Measurements from ENCODE around the gene RNASE1.
"Not testable (repeated sequence)": the region's sequence is repeated elsewhere in the genome, so short reads cannot be mapped to it uniquely, and the experiment has no call there.

RNASE1 gene

GRCh38 chr14:20802341-20803084, at the start of gene RNASE1:
Gene RNASE1 (minus strand): TSS chr14:20802844. CDS start chr14:20802068, 776 bp downstream.
- DNase-seq (ENCODE audit: low read depth in 2 of 2, low spot score in 1 of 2), result no peak

- DNase-seq (ENCODE audit: low read depth in 2 of 2, low spot score in 1 of 2), result no peak
Measured at GRCh38 chr14:20848955-20849570, 46.4 kb upstream of the RNASE1 start.

- no peak for DNase-seq (ENCODE audit: low read depth in 2 of 2, low spot score in 1 of 2)
Measured at GRCh38 chr14:20848316-20848954, 45.8 kb upstream of the RNASE1 start.

GRCh38 chr14:20846560-20846959, 43.9 kb upstream of the RNASE1 start:
- no peak for DNase-seq (ENCODE audit: low read depth in 2 of 2, low spot score in 1 of 2)

GRCh38 chr14:20841096-20841495, 38.5 kb upstream of the RNASE1 start:
- DNase-seq (ENCODE audit: low read depth in 2 of 2, low spot score in 1 of 2), result no peak

GRCh38 chr14:20837831-20838230, 35.2 kb upstream of the RNASE1 start:
- DNase-seq (ENCODE audit: low read depth in 2 of 2, low spot score in 1 of 2), result no peak

- DNase-seq (ENCODE audit: low read depth in 2 of 2, low spot score in 1 of 2), result no peak
Measured at GRCh38 chr14:20836668-20837338, 34.2 kb upstream of the RNASE1 start.

GRCh38 chr14:20834899-20835298, 32.3 kb upstream of the RNASE1 start:
- no peak for DNase-seq (ENCODE audit: low read depth in 2 of 2, low spot score in 1 of 2)

- no peak for DNase-seq (ENCODE audit: low read depth in 2 of 2, low spot score in 1 of 2)
Measured at GRCh38 chr14:20830831-20831230, 28.2 kb upstream of the RNASE1 start.

GRCh38 chr14:20828024-20828694, 25.5 kb upstream of the RNASE1 start:
- DNase-seq (ENCODE audit: low read depth in 2 of 2, low spot score in 1 of 2), result not testable (repeated sequence)

GRCh38 chr14:20827326-20827725, 24.7 kb upstream of the RNASE1 start:
- no peak for DNase-seq (ENCODE audit: low read depth in 2 of 2, low spot score in 1 of 2)

- not testable (repeated sequence) for DNase-seq (ENCODE audit: low read depth in 2 of 2, low spot score in 1 of 2)
Measured at GRCh38 chr14:20826666-20827065, 24.0 kb upstream of the RNASE1 start.

- DNase-seq (ENCODE audit: low read depth in 2 of 2, low spot score in 1 of 2), result no peak
Measured at GRCh38 chr14:20823859-20824258, 21.2 kb upstream of the RNASE1 start.

GRCh38 chr14:20821521-20822108, 19.0 kb upstream of the RNASE1 start:
- DNase-seq (ENCODE audit: low read depth in 2 of 2, low spot score in 1 of 2), result not testable (repeated sequence)

GRCh38 chr14:20820063-20820904, 17.6 kb upstream of the RNASE1 start:
- DNase-seq (ENCODE audit: low read depth in 2 of 2, low spot score in 1 of 2), result no peak

- no peak for DNase-seq (ENCODE audit: low read depth in 2 of 2, low spot score in 1 of 2)
Measured at GRCh38 chr14:20818861-20819260, 16.2 kb upstream of the RNASE1 start.

GRCh38 chr14:20815946-20816345, 13.3 kb upstream of the RNASE1 start:
- not testable (repeated sequence) for DNase-seq (ENCODE audit: low read depth in 2 of 2, low spot score in 1 of 2)

GRCh38 chr14:20811986-20812975, 9.6 kb upstream of the RNASE1 start:
- no peak for DNase-seq (ENCODE audit: low read depth in 2 of 2, low spot score in 1 of 2)

- DNase-seq (ENCODE audit: low read depth in 2 of 2, low spot score in 1 of 2), result no peak
Measured at GRCh38 chr14:20809917-20810316, 7.3 kb upstream of the RNASE1 start.
